Panc1 (cell line): ENCODE data around the gene CAPN11. TPM values are rescaled to one million over a fixed set of nuclear protein-coding genes. Genes with fewer than 3 reads are reported as not detected.

Experiments
- ATAC-seq: fragments of 200-7000 bp; cut with Tn5 transposase; 2 replicates; pipeline ENCODE4 v1.9.1; 2020; ENCODE audit warnings: mild to moderate bottlenecking, moderate library complexity
- BruUV-seq: library from RNA; stranded (reverse); fragments of 400-500 nt; replicated peaks from 2 replicates; lab custom pipeline; 2021; lab: Mats Ljungman, UMichigan
- CTCF ChIA-PET: fragments of 300-600 bp; sonication (Branson Sonifier 250); formaldehyde crosslinking; loops from one replicate; lab custom pipeline; 2022; ENCODE audit warnings: antibody characterized with exemption; lab: Charles Lee
- POLR2A ChIA-PET: fragments of 300-600 bp; sonication (Branson Sonifier 250); formaldehyde crosslinking; loops from one replicate; lab custom pipeline; 2022; ENCODE audit warnings: antibody characterized with exemption; lab: Charles Lee
- DNase-seq: peaks from one replicate; pipeline ENCODE4 v3.0.0-alpha.2; 2010; ENCODE audit warnings: low read depth, low spot score
- H3K27ac ChIP-seq: 2 replicates; pipeline ENCODE4 v1.5.1; 2011; ENCODE audit warnings: mild to moderate bottlenecking, low read length, inconsistent platforms
- H3K27me3 ChIP-seq: fragments of 200-500 bp; sonication (Bioruptor generic); 2 replicates; pipeline ENCODE4 v1.6.0; 2014; ENCODE audit warnings: low read length, inconsistent platforms; ENCODE audit not compliant: control insufficient read depth, insufficient read depth
- H3K36me3 ChIP-seq: fragments of 200-500 bp; sonication (Bioruptor generic); 2 replicates; pipeline ENCODE4 v1.5.1; 2014; ENCODE audit warnings: inconsistent platforms, mild to moderate bottlenecking, low read length, moderate library complexity; ENCODE audit not compliant: control insufficient read depth, insufficient read depth
- H3K4me1 ChIP-seq: 2 replicates; pipeline ENCODE4 v1.5.1; 2011; ENCODE audit warnings: inconsistent platforms, mild to moderate bottlenecking, low read length, moderate library complexity; ENCODE audit not compliant: control insufficient read depth, insufficient read depth
- H3K4me3 ChIP-seq, 2 experiments: 2 replicates each; pipeline ENCODE4 v1.5.1; 2011 to 2012; ENCODE audit warnings: low read depth in 2 of 2, low read length in 2 of 2, mild to moderate bottlenecking in 2 of 2, inconsistent platforms in 1 of 2, moderate library complexity in 1 of 2
- H3K9me3 ChIP-seq: fragments of 200-500 bp; sonication (Bioruptor generic); 2 replicates; pipeline ENCODE4 v1.5.1; 2014; ENCODE audit warnings: low read depth, mild to moderate bottlenecking, inconsistent platforms, low read length, moderate library complexity; ENCODE audit not compliant: control insufficient read depth, insufficient read depth
- POLR2AphosphoS5 ChIP-seq: IDR thresholded peaks from 2 replicates; pipeline ENCODE4 v1.6.1; 2012; ENCODE audit warnings: mild to moderate bottlenecking, low read depth, low read length, moderate library complexity
- SIN3A ChIP-seq: IDR thresholded peaks from 2 replicates; pipeline ENCODE4 v1.6.1; 2012; ENCODE audit warnings: low read depth, mild to moderate bottlenecking, low read length, moderate library complexity, borderline replicate concordance; ENCODE audit not compliant: insufficient read depth
- TCF7L2 ChIP-seq: IDR thresholded peaks from 2 replicates; pipeline ENCODE4 v1.6.1; 2011; ENCODE audit warnings: mild to moderate bottlenecking, low read depth, low read length, inconsistent platforms
- in situ Hi-C: cut with HindIII; loops from 2 replicates; pipeline ENCODE4 v1.10.0; 2016; ENCODE audit warnings: low sequenced_read_pairs, low pct_unique_long_range_greater_than_20kb
- intact Hi-C: fragments of 100-400 bp; cut with micrococcal nuclease; formaldehyde crosslinking; loops from one replicate; pipeline ENCODE4 v1.10.0; 2022; ENCODE audit not compliant: unreplicated experiment
- total RNA-seq: library from RNA; stranded (reverse); gene quantifications from one replicate; pipeline ENCODE4 v1.2.1, GENCODE V29; 2021; ENCODE audit not compliant: unreplicated experiment
- TF ChIP-seq, protein P1 (sequence below), 2 experiments: IDR thresholded peaks; 2 replicates each; pipeline ENCODE4 v1.6.1; 2011 to 2012; ENCODE audit warnings: low read depth in 2 of 2, control low read depth in 1 of 2, low read length in 1 of 2, mild to moderate bottlenecking in 1 of 2, moderate library complexity in 1 of 2; ENCODE audit not compliant: insufficient read depth in 1 of 2
- TF ChIP-seq, protein P2 (sequence below): fragments of 450-650 bp; IDR thresholded peaks from 2 replicates; pipeline ENCODE4 v1.5.1; 2017; ENCODE audit warnings: mild to moderate bottlenecking

CAPN11 gene
- total RNA-seq, 1 experiment from 2014 or later, result 1.2 TPM

GRCh38 chr6:44203955-44204354 lies 45.3 kb downstream of the CAPN11 start:
- CTCF ChIA-PET, result no interaction called here
- TF ChIP-seq, protein P1, sequence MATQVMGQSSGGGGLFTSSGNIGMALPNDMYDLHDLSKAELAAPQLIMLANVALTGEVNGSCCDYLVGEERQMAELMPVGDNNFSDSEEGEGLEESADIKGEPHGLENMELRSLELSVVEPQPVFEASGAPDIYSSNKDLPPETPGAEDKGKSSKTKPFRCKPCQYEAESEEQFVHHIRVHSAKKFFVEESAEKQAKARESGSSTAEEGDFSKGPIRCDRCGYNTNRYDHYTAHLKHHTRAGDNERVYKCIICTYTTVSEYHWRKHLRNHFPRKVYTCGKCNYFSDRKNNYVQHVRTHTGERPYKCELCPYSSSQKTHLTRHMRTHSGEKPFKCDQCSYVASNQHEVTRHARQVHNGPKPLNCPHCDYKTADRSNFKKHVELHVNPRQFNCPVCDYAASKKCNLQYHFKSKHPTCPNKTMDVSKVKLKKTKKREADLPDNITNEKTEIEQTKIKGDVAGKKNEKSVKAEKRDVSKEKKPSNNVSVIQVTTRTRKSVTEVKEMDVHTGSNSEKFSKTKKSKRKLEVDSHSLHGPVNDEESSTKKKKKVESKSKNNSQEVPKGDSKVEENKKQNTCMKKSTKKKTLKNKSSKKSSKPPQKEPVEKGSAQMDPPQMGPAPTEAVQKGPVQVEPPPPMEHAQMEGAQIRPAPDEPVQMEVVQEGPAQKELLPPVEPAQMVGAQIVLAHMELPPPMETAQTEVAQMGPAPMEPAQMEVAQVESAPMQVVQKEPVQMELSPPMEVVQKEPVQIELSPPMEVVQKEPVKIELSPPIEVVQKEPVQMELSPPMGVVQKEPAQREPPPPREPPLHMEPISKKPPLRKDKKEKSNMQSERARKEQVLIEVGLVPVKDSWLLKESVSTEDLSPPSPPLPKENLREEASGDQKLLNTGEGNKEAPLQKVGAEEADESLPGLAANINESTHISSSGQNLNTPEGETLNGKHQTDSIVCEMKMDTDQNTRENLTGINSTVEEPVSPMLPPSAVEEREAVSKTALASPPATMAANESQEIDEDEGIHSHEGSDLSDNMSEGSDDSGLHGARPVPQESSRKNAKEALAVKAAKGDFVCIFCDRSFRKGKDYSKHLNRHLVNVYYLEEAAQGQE (IDR thresholded peaks at IDR 0.05; ENCODE audit: insufficient read depth in 1 of 2, low read depth in 2 of 2, low read length in 1 of 2), result no peak
- TF ChIP-seq, protein P2, sequence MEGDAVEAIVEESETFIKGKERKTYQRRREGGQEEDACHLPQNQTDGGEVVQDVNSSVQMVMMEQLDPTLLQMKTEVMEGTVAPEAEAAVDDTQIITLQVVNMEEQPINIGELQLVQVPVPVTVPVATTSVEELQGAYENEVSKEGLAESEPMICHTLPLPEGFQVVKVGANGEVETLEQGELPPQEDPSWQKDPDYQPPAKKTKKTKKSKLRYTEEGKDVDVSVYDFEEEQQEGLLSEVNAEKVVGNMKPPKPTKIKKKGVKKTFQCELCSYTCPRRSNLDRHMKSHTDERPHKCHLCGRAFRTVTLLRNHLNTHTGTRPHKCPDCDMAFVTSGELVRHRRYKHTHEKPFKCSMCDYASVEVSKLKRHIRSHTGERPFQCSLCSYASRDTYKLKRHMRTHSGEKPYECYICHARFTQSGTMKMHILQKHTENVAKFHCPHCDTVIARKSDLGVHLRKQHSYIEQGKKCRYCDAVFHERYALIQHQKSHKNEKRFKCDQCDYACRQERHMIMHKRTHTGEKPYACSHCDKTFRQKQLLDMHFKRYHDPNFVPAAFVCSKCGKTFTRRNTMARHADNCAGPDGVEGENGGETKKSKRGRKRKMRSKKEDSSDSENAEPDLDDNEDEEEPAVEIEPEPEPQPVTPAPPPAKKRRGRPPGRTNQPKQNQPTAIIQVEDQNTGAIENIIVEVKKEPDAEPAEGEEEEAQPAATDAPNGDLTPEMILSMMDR, result no peak
- no peak for TF ChIP-seq TCF7L2
- no peak for TF ChIP-seq POLR2AphosphoS5
- TF ChIP-seq SIN3A, result no peak
- Histone ChIP-seq H3K36me3 (no peaks in the 10 kb centered on the region), H3K9me3 (no peaks in the 10 kb centered on the region), H3K27ac (peak overlapping the region; percentile 68), H3K27me3 (no peaks in the 10 kb centered on the region), H3K4me1 (peaks cover 30% of the 10 kb centered on the region), H3K4me3 (no peak overlapping the region)
- BruUV-seq, result no TSS peak
- intact Hi-C loops, result no loop called here
- DNase-seq, result no peak
- POLR2A ChIA-PET, result no interaction called here
- ATAC-seq, result peak; percentile 46; the same call in 1 of the 2 replicates
- in situ Hi-C loops, result no loop called here

DNA sequence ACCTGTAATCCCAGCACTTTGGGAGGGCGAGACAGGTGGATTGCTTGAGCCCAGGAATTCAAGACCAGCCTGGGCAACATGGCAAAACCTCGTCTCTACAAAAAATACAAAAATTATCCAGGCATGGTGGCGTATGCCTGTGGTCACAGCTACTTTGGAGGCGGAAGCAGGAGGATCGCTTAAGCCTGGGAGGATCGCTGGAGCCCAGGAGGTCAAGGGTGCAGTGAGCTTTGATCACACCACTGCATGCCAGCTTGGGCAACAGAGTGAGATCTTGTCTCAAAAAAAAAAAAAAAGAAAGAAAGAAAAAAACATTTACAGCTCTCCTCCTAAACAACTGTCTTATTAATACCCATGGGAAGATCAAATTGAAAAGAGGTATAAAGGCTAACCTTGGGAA lies 49.3 kb downstream of the CAPN11 start:
- POLR2A ChIA-PET, result interaction anchor here (0.5 kb wide), 1 partner anchor 32 kb away, joined by 3 read pairs; no protein-coding TSS in a partner anchor
- ATAC-seq (no peak), DNase-seq (no peak)
- CTCF ChIA-PET, result interaction anchor here (0.6 kb wide), 1 partner anchor 46 kb away, joined by 6 read pairs; no protein-coding TSS in a partner anchor
- no peak for TF ChIP-seq TCF7L2
- TF ChIP-seq, protein P1 (IDR thresholded peaks at IDR 0.05; ENCODE audit: insufficient read depth in 1 of 2, low read depth in 2 of 2, low read length in 1 of 2), result no peak
- no peak for TF ChIP-seq POLR2AphosphoS5
- TF ChIP-seq, protein P2, result no peak
- no peak for TF ChIP-seq SIN3A
- no peak overlapping the region for H3K4me3 ChIP-seq
- in situ Hi-C loops, result no loop called here
- intact Hi-C loops, result no loop called here
- H3K36me3 ChIP-seq, result no peaks in the 10 kb centered on the region
- no peaks in the 10 kb centered on the region for H3K9me3 ChIP-seq
- H3K27me3 ChIP-seq, result no peaks in the 10 kb centered on the region
- peaks cover 20% of the 10 kb centered on the region for H3K4me1 ChIP-seq
- BruUV-seq, result no TSS peak
- no peak overlapping the region for H3K27ac ChIP-seq
